Osteocyte (in vitro differentiated cells): ENCODE data around the gene MAP7. TPM values are rescaled to one million over a fixed set of nuclear protein-coding genes. Genes with fewer than 3 reads are reported as not detected.
"Not testable (repeated sequence)": the region's sequence is repeated elsewhere in the genome, so short reads cannot be mapped to it uniquely, and the experiment has no call there.

Experiments
- DNase-seq: peaks from one replicate; pipeline ENCODE4 v3.0.0; 2021; ENCODE audit warnings: mixed read lengths; ENCODE audit not compliant: unreplicated experiment; ENCODE audit errors: extremely low spot score
- H3K27ac Mint-ChIP-seq: one replicate; pipeline ENCODE4 v1.8.0; 2021; ENCODE audit warnings: mild to moderate bottlenecking, mixed read lengths; ENCODE audit not compliant: unreplicated experiment
- H3K27me3 Mint-ChIP-seq: one replicate; pipeline ENCODE4 v1.8.0; 2021; ENCODE audit warnings: mixed read lengths; ENCODE audit not compliant: unreplicated experiment
- H3K36me3 Mint-ChIP-seq: one replicate; pipeline ENCODE4 v1.8.0; 2021; ENCODE audit warnings: mixed read lengths; ENCODE audit not compliant: unreplicated experiment
- H3K4me1 Mint-ChIP-seq: one replicate; pipeline ENCODE4 v1.8.0; 2021; ENCODE audit warnings: mixed read lengths; ENCODE audit not compliant: unreplicated experiment
- H3K4me3 Mint-ChIP-seq: one replicate; pipeline ENCODE4 v1.8.0; 2021; ENCODE audit warnings: mild to moderate bottlenecking, moderate library complexity, mixed read lengths; ENCODE audit not compliant: unreplicated experiment
- H3K9me3 Mint-ChIP-seq: one replicate; pipeline ENCODE4 v1.8.0; 2021; ENCODE audit warnings: mixed read lengths; ENCODE audit not compliant: unreplicated experiment
- total RNA-seq: library from RNA; stranded (reverse); gene quantifications from 2 replicates; pipeline ENCODE4 v1.2.1, GENCODE V29; 2021
- TF ChIP-seq, protein P1 (sequence below): fragments of 200-600 bp; sonication (generic); IDR thresholded peaks from 2 replicates; pipeline ENCODE4 v1.5.0; 2021; ENCODE audit warnings: antibody characterized with exemption, mild to moderate bottlenecking, moderate library complexity

Gene MAP7
- total RNA-seq, 1 donor from 2014 or later: 0.38 TPM

DNA sequence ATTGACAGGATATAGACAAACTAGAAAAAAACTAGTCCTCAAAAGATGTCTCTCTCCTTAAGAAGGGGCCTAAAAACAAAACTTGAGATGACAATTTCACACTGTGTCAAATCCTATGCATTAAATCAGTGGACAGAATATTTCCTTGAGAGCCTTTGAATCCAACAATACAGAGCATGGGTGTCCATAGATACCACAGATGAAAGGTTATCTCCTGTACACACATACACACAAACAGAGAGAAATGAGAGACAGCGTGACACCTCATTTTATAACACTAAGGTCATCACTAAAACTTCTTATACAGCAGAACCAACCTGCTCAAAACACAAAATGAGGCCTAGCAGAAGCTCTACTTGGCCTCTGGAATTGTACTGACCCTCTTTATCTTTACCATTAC lies 55.5 kb downstream of the MAP7 start:
- Mint-ChIP-seq H3K4me3 (no peak overlapping the region), H3K4me1 (no peaks in the 10 kb centered on the region)
- TF ChIP-seq, protein P1, sequence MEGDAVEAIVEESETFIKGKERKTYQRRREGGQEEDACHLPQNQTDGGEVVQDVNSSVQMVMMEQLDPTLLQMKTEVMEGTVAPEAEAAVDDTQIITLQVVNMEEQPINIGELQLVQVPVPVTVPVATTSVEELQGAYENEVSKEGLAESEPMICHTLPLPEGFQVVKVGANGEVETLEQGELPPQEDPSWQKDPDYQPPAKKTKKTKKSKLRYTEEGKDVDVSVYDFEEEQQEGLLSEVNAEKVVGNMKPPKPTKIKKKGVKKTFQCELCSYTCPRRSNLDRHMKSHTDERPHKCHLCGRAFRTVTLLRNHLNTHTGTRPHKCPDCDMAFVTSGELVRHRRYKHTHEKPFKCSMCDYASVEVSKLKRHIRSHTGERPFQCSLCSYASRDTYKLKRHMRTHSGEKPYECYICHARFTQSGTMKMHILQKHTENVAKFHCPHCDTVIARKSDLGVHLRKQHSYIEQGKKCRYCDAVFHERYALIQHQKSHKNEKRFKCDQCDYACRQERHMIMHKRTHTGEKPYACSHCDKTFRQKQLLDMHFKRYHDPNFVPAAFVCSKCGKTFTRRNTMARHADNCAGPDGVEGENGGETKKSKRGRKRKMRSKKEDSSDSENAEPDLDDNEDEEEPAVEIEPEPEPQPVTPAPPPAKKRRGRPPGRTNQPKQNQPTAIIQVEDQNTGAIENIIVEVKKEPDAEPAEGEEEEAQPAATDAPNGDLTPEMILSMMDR: no peak

DNA sequence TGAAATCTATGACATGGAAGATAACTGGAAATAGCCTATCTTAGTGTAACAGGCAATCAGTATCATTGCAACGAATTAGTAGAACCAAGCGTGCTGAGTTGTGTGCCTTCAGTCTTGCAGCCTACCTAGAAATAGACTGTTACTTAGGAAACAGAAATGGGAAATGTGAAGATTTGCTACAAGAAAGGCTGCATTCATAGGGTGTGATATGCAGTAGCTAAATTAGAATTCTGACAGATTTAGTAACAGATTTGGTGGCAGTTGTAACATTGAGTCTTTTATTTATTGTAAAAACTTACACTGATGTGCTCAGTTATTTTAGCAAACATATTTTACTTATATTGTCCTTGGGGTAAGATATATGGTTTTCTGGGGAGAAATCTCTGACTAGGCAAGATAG lies 56.2 kb downstream of the MAP7 start:
- Mint-ChIP-seq H3K4me1 (no peaks in the 10 kb centered on the region), H3K27ac (no peak overlapping the region)

More for the DNA sequence above, 55.5 kb downstream of the MAP7 start:
- Mint-ChIP-seq H3K27ac (no peak overlapping the region), H3K9me3 (no peaks in the 10 kb centered on the region), H3K27me3 (peaks cover 23% of the 10 kb centered on the region), H3K36me3 (no peaks in the 10 kb centered on the region)
- DNase-seq: no peak

DNA sequence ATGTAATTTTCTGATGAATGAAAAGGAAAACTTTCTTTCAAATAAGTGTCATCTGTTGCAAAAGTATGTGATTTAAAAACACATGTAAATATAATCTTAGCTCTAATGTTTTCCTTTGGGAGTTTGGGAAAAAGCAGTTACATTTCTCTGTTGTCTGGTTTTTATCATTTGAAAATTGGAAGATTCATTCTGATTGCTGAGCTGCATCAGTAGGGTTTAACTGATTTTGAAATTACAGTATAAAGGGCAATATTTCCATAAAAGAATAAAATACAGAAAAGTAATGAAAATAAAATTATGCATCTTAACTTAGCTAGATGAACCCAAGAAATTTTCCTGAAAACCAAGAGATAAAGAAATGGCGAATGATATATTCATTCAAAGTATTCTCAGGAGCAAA lies 57.8 kb downstream of the MAP7 start:
- Mint-ChIP-seq H3K4me3 (no peak overlapping the region), H3K9me3 (no peaks in the 10 kb centered on the region), H3K36me3 (no peaks in the 10 kb centered on the region), H3K4me1 (no peaks in the 10 kb centered on the region), H3K27me3 (peaks cover 23% of the 10 kb centered on the region), H3K27ac (no peak overlapping the region)
- no peak for DNase-seq
- TF ChIP-seq, protein P1: no peak

More for the DNA sequence above, 56.2 kb downstream of the MAP7 start:
- Mint-ChIP-seq H3K36me3 (no peaks in the 10 kb centered on the region), H3K27me3 (peaks cover 23% of the 10 kb centered on the region), H3K4me3 (no peak overlapping the region), H3K9me3 (no peaks in the 10 kb centered on the region)
- TF ChIP-seq, protein P1: no peak
- DNase-seq: no peak

DNA sequence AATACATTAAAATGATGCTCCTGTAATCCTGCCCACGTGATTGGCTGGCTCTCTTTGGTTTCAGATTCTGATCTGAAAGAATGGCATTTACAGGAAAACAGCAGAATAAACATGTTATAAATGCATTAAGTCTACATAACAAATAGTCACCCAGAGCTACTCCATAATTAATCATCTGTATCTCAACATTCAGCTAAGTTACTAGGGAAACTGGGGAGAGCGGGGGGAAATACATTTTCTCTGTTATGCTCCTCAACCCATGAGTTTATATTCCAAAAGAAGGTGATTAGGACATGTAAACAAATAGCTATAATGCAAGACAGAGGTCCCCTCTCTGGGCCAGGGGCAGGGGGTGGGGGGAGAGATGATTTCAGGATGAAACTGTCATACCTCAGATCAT lies 58.5 kb downstream of the MAP7 start:
- H3K27ac Mint-ChIP-seq: no peak overlapping the region
- H3K9me3 Mint-ChIP-seq: no peaks in the 10 kb centered on the region
- H3K4me3 Mint-ChIP-seq: no peak overlapping the region
- no peak for DNase-seq
- H3K27me3 Mint-ChIP-seq: peaks cover 27% of the 10 kb centered on the region
- TF ChIP-seq, protein P1: no peak
- no peaks in the 10 kb centered on the region for H3K4me1 Mint-ChIP-seq
- no peaks in the 10 kb centered on the region for H3K36me3 Mint-ChIP-seq

DNA sequence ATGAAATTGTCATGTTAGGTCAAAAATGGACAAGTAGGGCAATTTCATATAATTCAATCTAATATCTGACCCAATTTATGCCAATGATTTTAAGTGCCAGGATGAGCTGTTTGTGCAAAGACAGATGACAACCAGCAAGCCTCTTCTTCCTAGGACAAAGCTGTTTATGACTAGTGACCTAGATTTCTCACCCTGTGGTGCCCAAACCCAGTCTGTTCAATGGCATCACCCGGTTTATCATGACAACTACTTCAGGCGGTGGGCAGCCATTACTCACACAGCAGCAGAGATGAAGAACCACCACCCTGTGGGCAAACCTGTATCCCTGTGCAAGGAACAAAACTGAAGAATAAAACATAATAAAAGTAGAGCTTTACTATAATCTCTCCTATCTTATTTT lies 59.0 kb downstream of the MAP7 start:
- TF ChIP-seq, protein P1: no peak
- no peak overlapping the region for H3K27ac Mint-ChIP-seq
- no peaks in the 10 kb centered on the region for H3K36me3 Mint-ChIP-seq
- no peaks in the 10 kb centered on the region for H3K4me1 Mint-ChIP-seq
- H3K9me3 Mint-ChIP-seq: no peaks in the 10 kb centered on the region
- H3K4me3 Mint-ChIP-seq: no peak overlapping the region
- no peak for DNase-seq
- H3K27me3 Mint-ChIP-seq: peaks cover 31% of the 10 kb centered on the region

DNA sequence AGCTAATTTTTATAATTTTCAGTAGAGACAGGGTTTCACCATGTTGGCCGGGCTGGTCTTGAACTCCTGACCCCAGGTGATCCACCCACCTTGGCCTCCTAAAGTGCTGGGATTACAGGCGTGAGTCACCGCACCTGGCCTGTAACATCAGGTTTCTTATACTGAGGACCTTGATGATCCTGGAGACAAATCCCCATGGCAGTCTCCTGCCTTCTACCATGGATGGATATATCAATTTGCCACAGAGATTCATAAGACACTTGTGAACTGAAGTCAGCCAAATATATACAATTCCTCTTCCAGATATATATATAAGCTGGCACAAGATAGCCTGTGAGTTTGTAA lies 60.6 kb downstream of the MAP7 start:
- not testable (repeated sequence) for H3K4me3 Mint-ChIP-seq, H3K4me1 Mint-ChIP-seq, H3K9me3 Mint-ChIP-seq, H3K27ac Mint-ChIP-seq, H3K36me3 Mint-ChIP-seq, DNase-seq
- H3K27me3 Mint-ChIP-seq: peaks cover 39% of the 10 kb centered on the region
